GM12891 (cell line): ENCODE results near the gene MLST8.

ENCODE experiments used
- PAX5 ChIP-seq: IDR thresholded peaks from 2 replicates; pipeline ENCODE4 v1.6.1; 2011; ENCODE audit warnings: low read length, moderate library complexity, mild to moderate bottlenecking; ENCODE audit not compliant: insufficient read depth, severe bottlenecking
- POLR2A ChIP-seq: IDR thresholded peaks from 2 replicates; pipeline ENCODE4 v1.6.1; 2011; ENCODE audit warnings: low read depth, low read length, control low read depth
- POLR2AphosphoS5 ChIP-seq: IDR thresholded peaks from 2 replicates; pipeline ENCODE4 v1.6.1; 2011; ENCODE audit warnings: low read depth, low read length, control low read depth
- SPI1 ChIP-seq: IDR thresholded peaks from 2 replicates; pipeline ENCODE4 v1.6.1; 2011; ENCODE audit warnings: low read depth, low read length, control low read depth
- TAF1 ChIP-seq: IDR thresholded peaks from 2 replicates; pipeline ENCODE4 v1.6.1; 2011; ENCODE audit warnings: low read depth, low read length, control low read depth

DNA sequence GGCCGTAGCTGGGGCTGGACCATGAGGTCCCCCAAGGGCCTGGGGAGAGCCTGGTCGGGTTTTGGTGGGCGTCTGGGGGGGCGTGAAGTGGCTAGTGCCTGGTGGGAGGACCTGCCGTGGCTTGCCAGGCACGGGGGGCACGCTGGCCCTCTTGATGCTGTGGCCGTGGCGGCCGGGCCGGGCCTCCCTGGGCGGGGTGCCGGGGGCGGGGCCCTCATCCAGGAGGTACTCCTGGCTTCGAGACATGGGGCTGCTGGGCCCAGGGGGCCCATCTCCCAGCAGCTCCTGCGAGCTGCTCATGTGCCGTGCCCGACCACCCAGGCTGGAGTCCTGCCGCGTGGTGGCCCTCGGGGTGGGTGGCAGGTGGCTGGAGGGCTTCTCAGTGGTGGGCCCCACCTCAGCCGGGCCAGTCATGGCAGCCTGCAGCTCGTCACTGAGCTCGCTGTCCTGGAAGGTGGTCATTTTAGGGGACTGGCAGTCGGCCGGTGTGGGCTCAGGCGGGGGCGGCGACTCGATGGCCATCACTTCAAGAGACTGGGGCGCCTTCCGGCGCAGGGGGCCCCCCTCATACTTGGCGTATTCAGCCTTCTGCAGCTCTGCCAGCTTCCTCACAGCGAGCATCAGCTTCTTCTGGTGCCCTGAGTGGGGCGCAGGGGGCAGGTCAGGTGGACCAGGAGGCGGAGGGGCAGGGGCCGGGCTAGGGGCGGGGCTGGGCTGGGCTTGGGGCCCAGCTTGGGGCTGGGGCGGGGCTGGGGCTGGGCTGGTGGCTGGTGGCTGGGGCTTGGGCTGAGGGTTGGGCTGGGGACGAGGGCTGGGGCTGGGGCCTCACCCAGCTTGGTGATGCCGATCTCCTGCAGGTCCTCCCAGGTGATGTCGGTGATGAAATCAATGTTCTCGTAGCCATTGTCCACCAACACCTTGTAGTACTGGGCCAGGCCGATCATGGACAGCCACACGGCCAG lies 24.0 kb upstream of the MLST8 start:
- TF ChIP-seq POLR2A: no peak
- no peak for TF ChIP-seq TAF1
- no peak for TF ChIP-seq POLR2AphosphoS5
- no peak for TF ChIP-seq PAX5
- no peak for TF ChIP-seq SPI1
